ENCODE results near the gene CPS1. TPM values are rescaled to one million over a fixed set of nuclear protein-coding genes. Genes with fewer than 3 reads are reported as not detected.

CPS1 gene
- total RNA-seq = 10 to 100 TPM in 1 of 4 donors, 1 to 10 TPM in 2, under 1 TPM in 1; 0.29 to 10.8 (median 5.5) TPM

DNA sequence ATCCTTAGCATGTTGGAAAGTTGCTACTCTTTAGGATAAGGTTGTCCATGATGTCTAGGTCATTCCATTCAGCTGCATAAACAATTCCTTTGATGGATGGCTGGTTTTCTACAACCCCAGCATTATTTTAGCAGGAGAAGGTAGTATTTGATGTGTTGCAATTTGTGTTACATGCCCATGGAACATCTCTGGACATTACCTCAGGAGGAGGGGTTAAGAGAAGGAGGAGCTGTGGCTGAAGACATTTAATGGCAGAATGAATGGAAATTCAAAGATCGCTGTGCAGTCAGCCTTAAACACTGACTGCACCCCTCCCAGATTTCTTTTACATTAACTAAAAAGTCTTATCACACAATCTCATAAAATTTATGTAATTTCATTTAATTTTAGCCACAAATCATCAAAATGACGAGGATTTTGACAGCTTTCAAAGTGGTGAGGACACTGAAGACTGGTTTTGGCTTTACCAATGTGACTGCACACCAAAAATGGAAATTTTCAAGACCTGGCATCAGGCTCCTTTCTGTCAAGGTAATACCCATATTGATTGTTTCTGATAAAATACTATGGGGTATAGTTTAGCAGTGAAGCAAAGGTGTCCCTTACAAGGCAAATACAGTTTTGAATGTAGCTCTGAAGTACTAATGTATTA, at the start of gene CPS1:
Gene CPS1 (plus strand): TSS at position 271 of the 652 bp plus-strand sequence. CDS start 135 bp downstream, at position 406.
- no peaks in the 10 kb centered on the region for H3K4me1 ChIP-seq
- no peaks in the 10 kb centered on the region for H3K27me3 ChIP-seq
- no peak within 1 kb of the TSS for H3K27ac ChIP-seq
- H3K9me3 ChIP-seq = no peaks in the 10 kb centered on the region
- no peak for TF ChIP-seq POLR2A (IDR thresholded peaks at IDR 0.05)
- TF ChIP-seq, protein P1, sequence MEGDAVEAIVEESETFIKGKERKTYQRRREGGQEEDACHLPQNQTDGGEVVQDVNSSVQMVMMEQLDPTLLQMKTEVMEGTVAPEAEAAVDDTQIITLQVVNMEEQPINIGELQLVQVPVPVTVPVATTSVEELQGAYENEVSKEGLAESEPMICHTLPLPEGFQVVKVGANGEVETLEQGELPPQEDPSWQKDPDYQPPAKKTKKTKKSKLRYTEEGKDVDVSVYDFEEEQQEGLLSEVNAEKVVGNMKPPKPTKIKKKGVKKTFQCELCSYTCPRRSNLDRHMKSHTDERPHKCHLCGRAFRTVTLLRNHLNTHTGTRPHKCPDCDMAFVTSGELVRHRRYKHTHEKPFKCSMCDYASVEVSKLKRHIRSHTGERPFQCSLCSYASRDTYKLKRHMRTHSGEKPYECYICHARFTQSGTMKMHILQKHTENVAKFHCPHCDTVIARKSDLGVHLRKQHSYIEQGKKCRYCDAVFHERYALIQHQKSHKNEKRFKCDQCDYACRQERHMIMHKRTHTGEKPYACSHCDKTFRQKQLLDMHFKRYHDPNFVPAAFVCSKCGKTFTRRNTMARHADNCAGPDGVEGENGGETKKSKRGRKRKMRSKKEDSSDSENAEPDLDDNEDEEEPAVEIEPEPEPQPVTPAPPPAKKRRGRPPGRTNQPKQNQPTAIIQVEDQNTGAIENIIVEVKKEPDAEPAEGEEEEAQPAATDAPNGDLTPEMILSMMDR (IDR thresholded peaks at IDR 0.05) = no peak
- intact Hi-C loops (cut with DNase I; ENCODE audit: low total_unique reads) = no loop called here
- no peak for DNase-seq
- H3K4me3 ChIP-seq = no peak within 1 kb of the TSS
- H3K36me3 ChIP-seq = no peaks in the 10 kb centered on the region

DNA sequence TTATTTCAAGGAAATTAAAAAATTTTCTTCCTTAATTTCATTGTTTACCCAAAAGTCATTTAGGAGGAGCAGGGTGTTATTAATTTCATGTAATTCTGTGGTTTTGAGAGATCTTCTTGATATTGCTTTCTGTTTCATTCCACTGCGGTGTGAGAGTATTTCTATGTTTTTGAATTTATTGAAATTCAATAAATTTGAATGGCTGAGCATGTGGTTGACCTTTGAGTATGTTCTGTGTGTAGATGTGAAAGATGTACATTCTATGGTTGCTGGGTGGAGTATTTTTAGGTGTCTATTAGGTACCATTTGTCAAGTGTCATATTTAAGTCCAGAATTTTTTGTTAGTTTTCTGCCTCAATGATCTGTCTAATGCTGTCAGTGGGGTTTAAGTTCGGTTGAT, 40.5 kb upstream of the CPS1 start:
- no peak overlapping the region for H3K27ac ChIP-seq
- H3K9me3 ChIP-seq = peaks cover 0 to 18% of the 10 kb centered on the region in 2 donors

DNA sequence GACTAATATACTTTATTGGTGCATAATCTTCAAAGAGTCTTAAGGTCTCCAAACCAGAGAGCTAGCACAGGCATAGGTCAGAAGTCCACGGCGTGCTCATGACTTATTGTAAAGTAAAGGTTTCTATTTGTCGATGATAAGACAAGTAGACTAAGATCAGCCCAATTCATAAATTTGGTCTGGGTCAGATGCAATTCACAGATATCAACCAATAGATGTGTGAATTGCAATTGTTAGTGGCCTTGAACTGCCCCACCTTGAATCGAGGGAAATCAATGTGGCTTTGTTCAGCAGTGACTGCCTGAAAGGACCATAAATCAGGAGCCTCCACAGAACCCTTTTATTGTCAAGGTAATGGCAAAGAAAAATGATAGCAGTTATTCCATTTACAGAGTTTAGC, 39.1 kb upstream of the CPS1 start:
- Histone ChIP-seq H3K27me3 (no peaks in the 10 kb centered on the region), H3K9me3 (peaks cover 0 to 14% of the 10 kb centered on the region in 2 donors), H3K27ac (no peak overlapping the region), H3K36me3 (no peaks in the 10 kb centered on the region), H3K4me3 (no peak overlapping the region), H3K4me1 (no peaks in the 10 kb centered on the region)
- intact Hi-C loops (cut with DNase I; ENCODE audit: low total_unique reads) = no loop called here
- DNase-seq = no peak
- TF ChIP-seq, protein P1 (IDR thresholded peaks at IDR 0.05) = no peak
- TF ChIP-seq POLR2A (IDR thresholded peaks at IDR 0.05) = no peak

More for the DNA sequence above, 40.5 kb upstream of the CPS1 start:
- intact Hi-C loops (cut with DNase I; ENCODE audit: low total_unique reads) = no loop called here
- TF ChIP-seq POLR2A (IDR thresholded peaks at IDR 0.05) = no peak
- TF ChIP-seq, protein P1 (IDR thresholded peaks at IDR 0.05) = no peak
- H3K36me3 ChIP-seq = no peaks in the 10 kb centered on the region
- no peaks in the 10 kb centered on the region for H3K27me3 ChIP-seq
- no peak overlapping the region for H3K4me3 ChIP-seq
- no peaks in the 10 kb centered on the region for H3K4me1 ChIP-seq
- DNase-seq = no peak

DNA sequence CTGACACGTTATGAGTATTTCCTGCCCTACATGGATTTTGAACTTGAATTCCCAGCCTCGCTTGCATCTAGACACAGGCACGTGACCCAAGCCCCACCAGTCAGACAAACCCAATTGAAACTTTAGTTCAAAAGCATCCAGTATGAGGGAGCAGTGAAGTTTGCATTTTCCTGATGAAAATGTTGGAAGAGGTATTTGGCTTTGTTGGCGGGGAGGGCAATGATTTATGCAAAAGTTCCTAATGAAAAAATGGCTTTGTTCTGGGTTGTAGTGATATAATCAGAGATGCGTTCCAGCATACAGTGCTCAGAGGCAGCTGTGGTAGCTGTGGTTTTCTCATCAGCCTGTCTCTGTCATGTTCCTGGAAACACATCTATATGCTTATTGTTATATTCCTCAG, 36.8 kb upstream of the CPS1 start:
- H3K4me1 ChIP-seq = no peaks in the 10 kb centered on the region
- no peak overlapping the region for H3K27ac ChIP-seq
- no peak for DNase-seq
- H3K4me3 ChIP-seq = no peak overlapping the region
- no peaks in the 10 kb centered on the region for H3K36me3 ChIP-seq
- intact Hi-C loops (cut with DNase I; ENCODE audit: low total_unique reads) = no loop called here
- no peaks in the 10 kb centered on the region for H3K27me3 ChIP-seq
- H3K9me3 ChIP-seq = no peaks in the 10 kb centered on the region
- TF ChIP-seq, protein P1 (IDR thresholded peaks at IDR 0.05) = no peak
- TF ChIP-seq POLR2A (IDR thresholded peaks at IDR 0.05) = no peak

DNA sequence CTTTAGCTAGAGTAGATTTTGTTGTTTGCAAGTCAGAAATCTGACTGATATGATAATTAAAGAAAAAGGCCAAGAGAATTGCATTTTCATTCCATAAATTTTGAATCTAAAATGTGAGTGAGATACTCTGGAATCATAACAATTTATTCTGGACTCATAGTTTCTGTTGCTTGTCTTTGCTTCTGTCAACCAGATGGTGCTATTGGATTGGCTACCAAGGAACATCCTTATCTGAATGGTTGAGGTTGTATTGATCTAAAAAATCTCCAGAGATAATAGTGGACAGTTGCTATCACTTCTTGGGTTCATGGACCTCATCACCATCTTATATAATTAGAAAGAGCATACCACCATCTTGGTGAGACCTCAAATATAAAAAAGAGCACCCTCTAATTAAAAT, 34.0 kb upstream of the CPS1 start:
- no peak for TF ChIP-seq POLR2A (IDR thresholded peaks at IDR 0.05)
- TF ChIP-seq, protein P1 (IDR thresholded peaks at IDR 0.05) = no peak
- no peaks in the 10 kb centered on the region for H3K27me3 ChIP-seq
- H3K27ac ChIP-seq = no peak overlapping the region
- intact Hi-C loops (cut with DNase I; ENCODE audit: low total_unique reads) = no loop called here
- no peak overlapping the region for H3K4me3 ChIP-seq
- DNase-seq = no peak
- H3K36me3 ChIP-seq = no peaks in the 10 kb centered on the region
- no peaks in the 10 kb centered on the region for H3K9me3 ChIP-seq
- H3K4me1 ChIP-seq = no peaks in the 10 kb centered on the region

All from uterus (tissue), 4 donors.